GM19025 (cell line): ENCODE measurements around the gene GULP1.
"Not testable (repeated sequence)": the region's sequence is repeated elsewhere in the genome, so short reads cannot be mapped to it uniquely, and the experiment has no call there.

Source experiments
- ATAC-seq: cut with Tn5 transposase; IDR thresholded peaks from one replicate; pipeline ENCODE4 v1.9.1; 2021; ENCODE audit warnings: mild to moderate bottlenecking, low read depth, moderate library complexity; ENCODE audit not compliant: unreplicated experiment

Gene GULP1

GRCh38 chr2:188291617-188292347 lies at the start of gene GULP1:
GULP1 (plus strand) TSS chr2:188291874; CDS start chr2:188477703, 185,829 bp downstream.
- ATAC-seq = no peak

- ATAC-seq = no peak
Measured at GRCh38 chr2:188243381-188243780, 48.3 kb upstream of the GULP1 start.

GRCh38 chr2:188244383-188244782 lies 47.3 kb upstream of the GULP1 start:
- ATAC-seq = no peak

GRCh38 chr2:188245230-188245629 lies 46.4 kb upstream of the GULP1 start:
- no peak for ATAC-seq

- ATAC-seq = no peak
Measured at GRCh38 chr2:188248513-188248912, 43.2 kb upstream of the GULP1 start.

- no peak for ATAC-seq
Measured at GRCh38 chr2:188251034-188251433, 40.6 kb upstream of the GULP1 start.

GRCh38 chr2:188256420-188256819 lies 35.3 kb upstream of the GULP1 start:
- ATAC-seq = no peak

GRCh38 chr2:188265315-188265714 lies 26.4 kb upstream of the GULP1 start:
- no peak for ATAC-seq

GRCh38 chr2:188267776-188268175 lies 23.9 kb upstream of the GULP1 start:
- ATAC-seq = no peak

GRCh38 chr2:188269004-188269403 lies 22.7 kb upstream of the GULP1 start:
- no peak for ATAC-seq

- no peak for ATAC-seq
Measured at GRCh38 chr2:188272121-188272520, 19.6 kb upstream of the GULP1 start.

- ATAC-seq = no peak
Measured at GRCh38 chr2:188274274-188274673, 17.4 kb upstream of the GULP1 start.

- ATAC-seq = no peak
Measured at GRCh38 chr2:188276255-188276654, 15.4 kb upstream of the GULP1 start.

GRCh38 chr2:188277786-188278185 lies 13.9 kb upstream of the GULP1 start:
- no peak for ATAC-seq

GRCh38 chr2:188278388-188279092 lies 13.1 kb upstream of the GULP1 start:
- ATAC-seq = no peak

GRCh38 chr2:188279093-188279445 lies 12.6 kb upstream of the GULP1 start:
- ATAC-seq = no peak

- no peak for ATAC-seq
Measured at GRCh38 chr2:188280811-188281222, 10.9 kb upstream of the GULP1 start.

GRCh38 chr2:188282907-188283306 lies 8.8 kb upstream of the GULP1 start:
- ATAC-seq = no peak

- not testable (repeated sequence) for ATAC-seq
Measured at GRCh38 chr2:188284251-188284650, 7.4 kb upstream of the GULP1 start.

GRCh38 chr2:188285049-188285448 lies 6.6 kb upstream of the GULP1 start:
- ATAC-seq = no peak

GRCh38 chr2:188285774-188286173 lies 5.9 kb upstream of the GULP1 start:
- ATAC-seq = no peak

- ATAC-seq = no peak
Measured at GRCh38 chr2:188291142-188291616, 495 bp upstream of the GULP1 start.
